Posterior cingulate gyrus (tissue), 11 donors: ENCODE data around the gene MRPL39.

Experiments used
- DNase-seq, 10 donors: peaks; one replicate each; pipeline versions ENCODE4 v3.0.0 to v3.0.0-alpha.2; 2020 to 2021; ENCODE audit warnings: mixed read lengths in 3 of 10
- intact Hi-C: fragments of 100-400 bp; cut with DNase I; formaldehyde crosslinking; loops from one replicate; pipeline ENCODE4 v1.15.1; 2023

Gene MRPL39

GRCh38 chr21:25550352-25551120, 56.7 kb downstream of the MRPL39 start:
- no peak for DNase-seq
- intact Hi-C loops, result no loop called here

GRCh38 chr21:25541042-25541441, 66.2 kb downstream of the MRPL39 start:
- DNase-seq, result no peak
- intact Hi-C loops, result no loop called here

- intact Hi-C loops, result no loop called here
- DNase-seq, result peak in 1 of 10 donors; percentile 35
Measured at GRCh38 chr21:25539606-25540005, 67.7 kb downstream of the MRPL39 start.

- DNase-seq, result no peak
- intact Hi-C loops, result no loop called here
Measured at GRCh38 chr21:25537174-25537573, 70.1 kb downstream of the MRPL39 start.

GRCh38 chr21:25536752-25537151, 70.5 kb downstream of the MRPL39 start:
- intact Hi-C loops, result no loop called here
- no peak for DNase-seq

- no peak for DNase-seq
- intact Hi-C loops, result no loop called here
Measured at GRCh38 chr21:25535849-25536248, 71.4 kb downstream of the MRPL39 start.
